ENCODE results near the gene MZB1.
"Not testable (repeated sequence)": the region's sequence is repeated elsewhere in the genome, so short reads cannot be mapped to it uniquely, and the experiment has no call there.

Gene MZB1

GRCh38 chr5:139392678-139393496, 3.2 kb upstream of the MZB1 start:
- DNase-seq: peak; percentile 81

GRCh38 chr5:139392324-139392677, 2.6 kb upstream of the MZB1 start:
- DNase-seq: peak; percentile 77

GRCh38 chr5:139391570-139392323, 2.0 kb upstream of the MZB1 start:
- no peak for DNase-seq

GRCh38 chr5:139390639-139391569, 1.2 kb upstream of the MZB1 start:
- no peak for DNase-seq

- peak; percentile 43 for DNase-seq
These were observed 1.4 kb downstream of the MZB1 start for GRCh38 chr5:139388198-139388821.

- no peak for DNase-seq
These were observed 2.0 kb downstream of the MZB1 start for GRCh38 chr5:139387611-139388197.

GRCh38 chr5:139386956-139387355, 2.8 kb downstream of the MZB1 start:
- DNase-seq: not testable (repeated sequence)

GRCh38 chr5:139386050-139386438, 3.7 kb downstream of the MZB1 start:
- no peak for DNase-seq

- DNase-seq: no peak
These were observed 4.4 kb downstream of the MZB1 start for GRCh38 chr5:139385061-139386049.

- no peak for DNase-seq
These were observed 5.1 kb downstream of the MZB1 start for GRCh38 chr5:139384591-139385051.

GRCh38 chr5:139383993-139384590, 5.6 kb downstream of the MZB1 start:
- no peak for DNase-seq

GRCh38 chr5:139383275-139383992, 6.3 kb downstream of the MZB1 start, which contains the start of gene SLC23A1:
TSS of gene SLC23A1 (minus strand) at chr5:139383297. CDS start at chr5:139383253, 44 bp downstream.
- DNase-seq: no peak

- no peak for DNase-seq
These were observed 6.9 kb downstream of the MZB1 start for GRCh38 chr5:139382807-139383206.

- no peak for DNase-seq
These were observed 7.6 kb downstream of the MZB1 start for GRCh38 chr5:139381837-139382761.

GRCh38 chr5:139379626-139380449, 9.9 kb downstream of the MZB1 start:
- no peak for DNase-seq

GRCh38 chr5:139378941-139379361, 10.8 kb downstream of the MZB1 start:
- DNase-seq: no peak

Data from right kidney (tissue), 1 donor.